SK-N-SH treated with all-trans-retinoic acid at 6 μM for 48 hours (cell line): ENCODE measurements around the gene PEX5.

Experiments used
- ATAC-seq: fragments of 200-7000 bp; cut with Tn5 transposase; 3 replicates; pipeline ENCODE4 v1.9.1; 2020; ENCODE audit warnings: mild to moderate bottlenecking, moderate library complexity
- BACH2 ChIP-seq: fragments of 250-450 bp; sonication (Bioruptor Pico); IDR thresholded peaks from 2 replicates; pipeline ENCODE4 v1.9.0; 2021; ENCODE audit warnings: mild to moderate bottlenecking, borderline replicate concordance
- CREB5 ChIP-seq: fragments of 250-450 bp; sonication (Bioruptor Pico); IDR thresholded peaks from 2 replicates; pipeline ENCODE4 v1.5.1; 2020; ENCODE audit warnings: low read depth, mild to moderate bottlenecking, moderate library complexity
- CSDC2 ChIP-seq: fragments of 250-450 bp; sonication (Bioruptor Pico); IDR thresholded peaks from 2 replicates; pipeline ENCODE4 v1.5.0; 2020; ENCODE audit warnings: mild to moderate bottlenecking, moderate library complexity
- GLIS3 ChIP-seq: fragments of 250-450 bp; sonication (Bioruptor Pico); IDR thresholded peaks from 2 replicates; pipeline ENCODE4 v1.5.0; 2020; ENCODE audit warnings: mild to moderate bottlenecking, moderate library complexity
- ISL1 ChIP-seq: fragments of 250-450 bp; sonication (Bioruptor Pico); IDR thresholded peaks from 2 replicates; pipeline ENCODE4 v2.1.2; 2022; ENCODE audit warnings: mild to moderate bottlenecking, moderate library complexity
- PATZ1 ChIP-seq: fragments of 250-450 bp; sonication (Bioruptor Pico); IDR thresholded peaks from 2 replicates; pipeline ENCODE4 v1.8.0; 2020; ENCODE audit warnings: mild to moderate bottlenecking, moderate library complexity, borderline replicate concordance
- PPARA ChIP-seq: fragments of 250-450 bp; sonication (Bioruptor Pico); IDR thresholded peaks from 2 replicates; pipeline ENCODE4 v1.5.0; 2020; ENCODE audit warnings: mild to moderate bottlenecking, borderline replicate concordance
- SNAI2 ChIP-seq: fragments of 250-450 bp; sonication (Bioruptor Pico); IDR thresholded peaks from 2 replicates; pipeline ENCODE4 v1.5.0; 2020; ENCODE audit warnings: mild to moderate bottlenecking, moderate library complexity
- TCF4 ChIP-seq: fragments of 250-450 bp; sonication (Bioruptor Pico); IDR thresholded peaks from 2 replicates; pipeline ENCODE4 v1.8.0; 2021; ENCODE audit warnings: mild to moderate bottlenecking, moderate library complexity, borderline replicate concordance
- TOX ChIP-seq: fragments of 250-450 bp; sonication (Bioruptor Pico); IDR thresholded peaks from 2 replicates; pipeline ENCODE4 v1.8.0; 2021; ENCODE audit warnings: mild to moderate bottlenecking, moderate library complexity, borderline replicate concordance
- TSHZ2 ChIP-seq: fragments of 250-450 bp; sonication (Bioruptor Pico); IDR thresholded peaks from 2 replicates; pipeline ENCODE4 v1.5.0; 2020; ENCODE audit warnings: mild to moderate bottlenecking, moderate library complexity
- ZC3H10 ChIP-seq: fragments of 250-450 bp; sonication (Bioruptor Pico); IDR thresholded peaks from 2 replicates; pipeline ENCODE4 v1.5.1; 2021; ENCODE audit warnings: mild to moderate bottlenecking, moderate library complexity
- ZFP30 ChIP-seq: fragments of 450-650 bp; formaldehyde crosslinking; IDR thresholded peaks from 2 replicates; pipeline ENCODE4 v1.5.0; 2022; ENCODE audit warnings: mild to moderate bottlenecking, moderate library complexity
- ZNF565 ChIP-seq: fragments of 450-650 bp; formaldehyde crosslinking; conservative IDR thresholded peaks from 2 replicates; pipeline ENCODE4 v1.5.0; 2020; ENCODE audit warnings: low read depth, mild to moderate bottlenecking, moderate library complexity
- ZNF70 ChIP-seq: fragments of 450-650 bp; formaldehyde crosslinking; IDR thresholded peaks from 2 replicates; pipeline ENCODE4 v1.5.0; 2020; ENCODE audit warnings: mild to moderate bottlenecking, moderate library complexity
- ZNF8 ChIP-seq: fragments of 450-650 bp; formaldehyde crosslinking; IDR thresholded peaks from 2 replicates; pipeline ENCODE4 v1.5.0; 2020; ENCODE audit warnings: mild to moderate bottlenecking, moderate library complexity
- TF ChIP-seq, protein P1 (sequence below): fragments of 250-450 bp; sonication (Bioruptor Pico); IDR thresholded peaks from 2 replicates; pipeline ENCODE4 v1.8.0; 2021; ENCODE audit warnings: low read depth, mild to moderate bottlenecking, moderate library complexity, borderline replicate concordance
- TF ChIP-seq, protein P2 (sequence below): fragments of 250-450 bp; sonication (Bioruptor Pico); IDR thresholded peaks from 2 replicates; pipeline ENCODE4 v1.5.1; 2021; ENCODE audit warnings: mild to moderate bottlenecking, moderate library complexity

The PEX5 gene

GRCh38 chr12:7142809-7143465 is 46.5 kb upstream of the PEX5 start:
- TF ChIP-seq ISL1 (CRISPR knock-in tag) (no peak), CREB5 (CRISPR knock-in tag) (no peak)
- no peak for ATAC-seq

DNA sequence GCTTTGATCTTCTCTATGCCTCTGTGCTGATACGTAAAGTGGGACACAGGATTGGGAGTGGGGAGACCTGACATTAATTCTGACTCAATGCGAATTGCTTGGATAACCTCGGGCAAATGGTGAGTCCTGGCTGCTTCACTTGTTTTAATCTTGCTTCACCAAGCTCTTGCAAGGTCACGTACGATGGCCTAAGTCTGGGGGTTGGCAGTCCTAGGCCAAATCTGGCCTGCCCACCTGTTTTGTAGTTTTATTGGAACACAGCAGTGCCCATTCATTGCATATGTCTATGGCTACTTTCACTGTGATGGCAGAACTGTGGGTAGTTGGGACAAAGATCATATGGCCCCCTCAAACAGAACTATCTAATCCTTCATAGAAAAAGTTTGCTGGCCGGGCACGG is 45.9 kb upstream of the PEX5 start:
- TF ChIP-seq ZNF70, result no peak
- TF ChIP-seq TCF4, result no peak
- TF ChIP-seq BACH2 (CRISPR knock-in tag), result no peak
- no peak for TF ChIP-seq TOX (CRISPR knock-in tag)
- TF ChIP-seq ISL1 (CRISPR knock-in tag), result no peak
- no peak for TF ChIP-seq GLIS3 (CRISPR knock-in tag)
- no peak for TF ChIP-seq ZNF565 (CRISPR knock-in tag)
- TF ChIP-seq ZNF8 (CRISPR knock-in tag), result no peak
- no peak for TF ChIP-seq PPARA (CRISPR knock-in tag)
- no peak for TF ChIP-seq ZFP30 (CRISPR knock-in tag)
- no peak for TF ChIP-seq CREB5 (CRISPR knock-in tag)
- no peak for TF ChIP-seq PATZ1
- TF ChIP-seq CSDC2 (CRISPR knock-in tag), result no peak
- no peak for TF ChIP-seq TSHZ2 (CRISPR knock-in tag)
- TF ChIP-seq SNAI2 (CRISPR knock-in tag), result no peak
- TF ChIP-seq, protein P1, sequence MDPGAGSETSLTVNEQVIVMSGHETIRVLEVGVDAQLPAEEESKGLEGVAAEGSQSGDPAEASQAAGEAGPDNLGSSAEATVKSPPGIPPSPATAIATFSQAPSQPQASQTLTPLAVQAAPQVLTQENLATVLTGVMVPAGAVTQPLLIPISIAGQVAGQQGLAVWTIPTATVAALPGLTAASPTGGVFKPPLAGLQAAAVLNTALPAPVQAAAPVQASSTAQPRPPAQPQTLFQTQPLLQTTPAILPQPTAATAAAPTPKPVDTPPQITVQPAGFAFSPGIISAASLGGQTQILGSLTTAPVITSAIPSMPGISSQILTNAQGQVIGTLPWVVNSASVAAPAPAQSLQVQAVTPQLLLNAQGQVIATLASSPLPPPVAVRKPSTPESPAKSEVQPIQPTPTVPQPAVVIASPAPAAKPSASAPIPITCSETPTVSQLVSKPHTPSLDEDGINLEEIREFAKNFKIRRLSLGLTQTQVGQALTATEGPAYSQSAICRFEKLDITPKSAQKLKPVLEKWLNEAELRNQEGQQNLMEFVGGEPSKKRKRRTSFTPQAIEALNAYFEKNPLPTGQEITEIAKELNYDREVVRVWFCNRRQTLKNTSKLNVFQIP (CRISPR knock-in tag), result no peak
- TF ChIP-seq, protein P2, sequence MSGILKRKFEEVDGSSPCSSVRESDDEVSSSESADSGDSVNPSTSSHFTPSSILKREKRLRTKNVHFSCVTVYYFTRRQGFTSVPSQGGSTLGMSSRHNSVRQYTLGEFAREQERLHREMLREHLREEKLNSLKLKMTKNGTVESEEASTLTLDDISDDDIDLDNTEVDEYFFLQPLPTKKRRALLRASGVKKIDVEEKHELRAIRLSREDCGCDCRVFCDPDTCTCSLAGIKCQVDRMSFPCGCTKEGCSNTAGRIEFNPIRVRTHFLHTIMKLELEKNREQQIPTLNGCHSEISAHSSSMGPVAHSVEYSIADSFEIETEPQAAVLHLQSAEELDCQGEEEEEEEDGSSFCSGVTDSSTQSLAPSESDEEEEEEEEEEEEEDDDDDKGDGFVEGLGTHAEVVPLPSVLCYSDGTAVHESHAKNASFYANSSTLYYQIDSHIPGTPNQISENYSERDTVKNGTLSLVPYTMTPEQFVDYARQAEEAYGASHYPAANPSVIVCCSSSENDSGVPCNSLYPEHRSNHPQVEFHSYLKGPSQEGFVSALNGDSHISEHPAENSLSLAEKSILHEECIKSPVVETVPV (CRISPR knock-in tag), result no peak
- no peak for ATAC-seq

DNA sequence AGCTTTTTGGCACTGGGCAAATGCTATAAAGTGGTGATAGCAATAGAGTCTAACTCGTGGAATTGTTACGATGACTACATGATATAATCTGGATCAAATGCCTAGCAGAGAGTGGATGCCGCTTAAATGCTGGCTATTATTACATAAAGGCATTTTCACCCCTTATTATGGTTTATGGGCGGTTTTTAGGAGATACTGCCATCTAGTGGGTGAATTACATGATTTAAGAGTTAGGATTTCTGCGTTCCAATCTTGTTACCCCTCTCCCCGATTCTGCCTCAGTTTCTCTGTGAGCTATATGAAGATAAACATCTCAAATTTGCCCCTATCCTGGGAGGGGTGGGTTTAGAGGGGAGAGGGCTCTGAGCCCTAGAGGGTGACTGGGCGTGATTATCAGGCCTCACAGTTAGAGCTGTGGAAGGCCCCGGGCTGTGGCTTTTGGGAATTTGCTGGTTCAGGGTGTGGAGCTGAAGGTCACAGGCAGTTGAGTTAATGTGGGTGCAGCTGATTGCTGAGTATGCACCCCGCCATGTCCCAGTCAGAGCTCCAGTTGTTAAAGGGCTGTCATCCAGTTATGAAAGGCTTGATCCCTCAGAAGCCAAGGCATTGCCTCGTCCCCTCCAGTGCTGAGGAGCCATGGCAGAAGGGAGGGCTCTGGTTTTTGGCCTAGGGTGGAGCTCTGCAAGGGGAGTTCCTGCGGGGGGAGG is 44.9 kb upstream of the PEX5 start:
- ATAC-seq, result peak; percentile 73
- TF ChIP-seq CREB5 (CRISPR knock-in tag) (no peak), ZC3H10 (CRISPR knock-in tag) (no peak), PPARA (CRISPR knock-in tag) (no peak), PATZ1 (no peak)
- TF ChIP-seq, protein P1 (CRISPR knock-in tag), result no peak
- TF ChIP-seq, protein P2 (CRISPR knock-in tag), result no peak
